ENCODE data around the gene CFAP107. TPM values are rescaled to one million over a fixed set of nuclear protein-coding genes. Genes with fewer than 3 reads are reported as not detected.

The CFAP107 gene
- total and polyA plus RNA-seq, 4 donors = not detected

- no peaks in the 10 kb centered on the region for H3K36me3 ChIP-seq (ENCODE audit: control insufficient read depth in 4 of 4, insufficient read depth in 3 of 4, low read depth in 1 of 4, low read length in 3 of 4)
- 86% methylated on average over 7 of the region's 7 CpGs for WGBS
- no peak for TF ChIP-seq TAF1 (conservative IDR thresholded peaks at IDR 0.05)
- H3K27ac ChIP-seq (ENCODE audit: low read depth in 1 of 2, low read length in 2 of 2) = no peak overlapping the region
- no peak overlapping the region for H3K9ac ChIP-seq (ENCODE audit: low read depth in 1 of 2, low read length in 2 of 2)
- no peak overlapping the region for H3K4me3 ChIP-seq (ENCODE audit: low read depth in 1 of 3, low read length in 3 of 3)
- DNase-seq (ENCODE audit: low spot score) = no peak
- H3K27me3 ChIP-seq (ENCODE audit: control insufficient read depth in 4 of 4, insufficient read depth in 4 of 4, low read length in 3 of 4) = no peaks in the 10 kb centered on the region
- no peaks in the 10 kb centered on the region for H3K4me1 ChIP-seq (ENCODE audit: control insufficient read depth in 4 of 4, insufficient read depth in 4 of 4, low read length in 3 of 4)
- H3K9me3 ChIP-seq (ENCODE audit: control insufficient read depth in 4 of 4, low read length in 3 of 4) = no peaks in the 10 kb centered on the region
Measured at GRCh38 chr1:12717301-12717838, 28.6 kb upstream of the CFAP107 start.

- H3K4me3 ChIP-seq (ENCODE audit: low read depth in 1 of 3, low read length in 3 of 3) = no peak overlapping the region
- H3K9me3 ChIP-seq (ENCODE audit: control insufficient read depth in 4 of 4, low read length in 3 of 4) = no peaks in the 10 kb centered on the region
- H3K4me1 ChIP-seq (ENCODE audit: control insufficient read depth in 4 of 4, insufficient read depth in 4 of 4, low read length in 3 of 4) = no peaks in the 10 kb centered on the region
- peaks cover 0 to 8% (median 0%) of the 10 kb centered on the region in 4 donors for H3K27me3 ChIP-seq (ENCODE audit: control insufficient read depth in 4 of 4, insufficient read depth in 4 of 4, low read length in 3 of 4)
- DNase-seq (ENCODE audit: low spot score) = no peak
- 40% methylated on average over 1 of the region's 1 CpG for WGBS
- TF ChIP-seq GABPA (IDR thresholded peaks at IDR 0.05 in 1 of 2, conservative IDR thresholded peaks at IDR 0.05 in 1 of 2) (no peak), HNF4G (IDR thresholded peaks at IDR 0.05) (no peak), EGR1 (IDR thresholded peaks at IDR 0.05; ENCODE audit: low read depth in 2 of 2) (no peak), ZBTB33 (IDR thresholded peaks at IDR 0.05) (no peak), REST (IDR thresholded peaks at IDR 0.05) (no peak), JUND (IDR thresholded peaks at IDR 0.05) (no peak), MAX (IDR thresholded peaks at IDR 0.05) (no peak), NR2F2 (IDR thresholded peaks at IDR 0.05) (no peak), FOXA1 (IDR thresholded peaks at IDR 0.05) (no peak)
- H3K27ac ChIP-seq (ENCODE audit: low read depth in 1 of 2, low read length in 2 of 2) = no peak overlapping the region
- H3K9ac ChIP-seq (ENCODE audit: low read depth in 1 of 2, low read length in 2 of 2) = no peak overlapping the region
- no peaks in the 10 kb centered on the region for H3K36me3 ChIP-seq (ENCODE audit: control insufficient read depth in 4 of 4, insufficient read depth in 3 of 4, low read depth in 1 of 4, low read length in 3 of 4)
Measured at GRCh38 chr1:12722626-12723025, 23.4 kb upstream of the CFAP107 start.

- WGBS = 75% methylated on average over 2 of the region's 2 CpGs
- H3K9me3 ChIP-seq (ENCODE audit: control insufficient read depth in 4 of 4, low read length in 3 of 4) = peaks cover 0 to 8% (median 4%) of the 10 kb centered on the region in 4 donors
- no peaks in the 10 kb centered on the region for H3K4me1 ChIP-seq (ENCODE audit: control insufficient read depth in 4 of 4, insufficient read depth in 4 of 4, low read length in 3 of 4)
- no peak overlapping the region for H3K9ac ChIP-seq (ENCODE audit: low read depth in 1 of 2, low read length in 2 of 2)
- H3K27me3 ChIP-seq (ENCODE audit: control insufficient read depth in 4 of 4, insufficient read depth in 4 of 4, low read length in 3 of 4) = peaks cover 0 to 8% (median 0%) of the 10 kb centered on the region in 4 donors
- H3K4me3 ChIP-seq (ENCODE audit: low read depth in 1 of 3, low read length in 3 of 3) = no peak overlapping the region
- no peaks in the 10 kb centered on the region for H3K36me3 ChIP-seq (ENCODE audit: control insufficient read depth in 4 of 4, insufficient read depth in 3 of 4, low read depth in 1 of 4, low read length in 3 of 4)
- no peak for DNase-seq (ENCODE audit: low spot score)
- no peak overlapping the region for H3K27ac ChIP-seq (ENCODE audit: low read depth in 1 of 2, low read length in 2 of 2)
- no peak for TF ChIP-seq GABPA (IDR thresholded peaks at IDR 0.05 in 1 of 2, conservative IDR thresholded peaks at IDR 0.05 in 1 of 2)
- no peak for TF ChIP-seq JUND (IDR thresholded peaks at IDR 0.05)
- TF ChIP-seq FOXA1 (IDR thresholded peaks at IDR 0.05) = no peak
- no peak for TF ChIP-seq CTCF (IDR thresholded peaks at IDR 0.05; ENCODE audit: low read depth, low read length, missing input control)
- TF ChIP-seq SP1 (IDR thresholded peaks at IDR 0.05) = no peak
- no peak for TF ChIP-seq RXRA (IDR thresholded peaks at IDR 0.05)
- TF ChIP-seq FOXA2 (IDR thresholded peaks at IDR 0.05) = no peak
- no peak for TF ChIP-seq EGR1 (IDR thresholded peaks at IDR 0.05; ENCODE audit: low read depth in 2 of 2)
- no peak for TF ChIP-seq ZBTB33 (IDR thresholded peaks at IDR 0.05)
- no peak for TF ChIP-seq TAF1 (conservative IDR thresholded peaks at IDR 0.05)
- no peak for TF ChIP-seq ATF3 (IDR thresholded peaks at IDR 0.05)
- no peak for TF ChIP-seq YY1 (IDR thresholded peaks at IDR 0.05)
- TF ChIP-seq NR2F2 (IDR thresholded peaks at IDR 0.05) = no peak
- no peak for TF ChIP-seq HNF4G (IDR thresholded peaks at IDR 0.05)
- no peak for TF ChIP-seq HNF4A (conservative IDR thresholded peaks at IDR 0.05)
Measured at GRCh38 chr1:12728391-12728790, 17.6 kb upstream of the CFAP107 start.
